HG02840 (cell line): ENCODE measurements around the gene PRR20E.
"Not testable (repeated sequence)": the region's sequence is repeated elsewhere in the genome, so short reads cannot be mapped to it uniquely, and the experiment has no call there.

Source experiments
- ATAC-seq: cut with Tn5 transposase; IDR thresholded peaks from one replicate; pipeline ENCODE4 v1.9.1; 2021; ENCODE audit warnings: mild to moderate bottlenecking, moderate library complexity, moderate number of reproducible peaks; ENCODE audit not compliant: unreplicated experiment, low FRiP score

PRR20E gene

GRCh38 chr13:57166897-57167296 lies at the start of gene PRR20E:
Gene PRR20E, plus strand, starts transcription at chr13:57167197. Its CDS starts 387 bp downstream, at chr13:57167584.
- not testable (repeated sequence) for ATAC-seq

GRCh38 chr13:57123681-57124080 lies 43.3 kb upstream of the PRR20E start:
- ATAC-seq: no peak

DNA sequence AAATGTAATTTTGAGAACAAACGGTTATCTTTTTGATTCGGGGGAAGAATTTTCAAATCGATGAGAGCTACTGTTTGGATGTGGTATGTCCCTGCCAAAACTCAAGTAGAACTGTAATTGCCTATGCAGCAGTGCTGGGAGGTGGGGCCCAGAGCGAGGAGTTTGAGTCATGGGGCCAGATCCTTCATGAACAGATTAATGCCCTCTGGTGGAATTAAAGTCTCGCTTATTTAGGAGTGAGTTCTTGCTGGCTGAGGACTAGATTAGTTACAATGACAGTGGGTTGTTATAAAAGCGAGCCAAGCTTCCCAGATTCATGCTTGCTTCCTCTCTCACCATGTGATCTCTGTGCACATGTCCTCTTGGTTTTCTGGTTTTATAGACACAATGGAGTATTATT lies 38.1 kb upstream of the PRR20E start:
- ATAC-seq: no peak

DNA sequence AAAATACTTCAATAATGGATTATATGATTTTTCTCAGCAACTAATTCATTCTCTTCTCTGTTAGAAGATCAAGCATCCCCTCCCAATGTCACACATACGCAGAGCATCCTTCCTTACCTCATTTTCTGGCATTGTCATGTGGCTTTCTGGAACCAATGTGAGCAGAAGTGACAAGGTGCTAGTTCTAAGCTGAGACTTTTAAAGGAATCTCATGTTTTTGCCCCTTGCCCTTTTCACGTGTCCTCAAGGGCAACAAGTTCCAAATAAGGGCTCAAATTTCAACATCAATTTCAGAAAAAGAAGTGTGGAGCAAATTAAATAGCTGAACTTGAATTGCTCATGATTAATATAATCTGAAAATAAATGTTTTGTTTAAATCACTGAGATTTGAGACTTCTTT lies 30.9 kb upstream of the PRR20E start:
- ATAC-seq: no peak

GRCh38 chr13:57137585-57137984 lies 29.4 kb upstream of the PRR20E start:
- ATAC-seq: no peak

DNA sequence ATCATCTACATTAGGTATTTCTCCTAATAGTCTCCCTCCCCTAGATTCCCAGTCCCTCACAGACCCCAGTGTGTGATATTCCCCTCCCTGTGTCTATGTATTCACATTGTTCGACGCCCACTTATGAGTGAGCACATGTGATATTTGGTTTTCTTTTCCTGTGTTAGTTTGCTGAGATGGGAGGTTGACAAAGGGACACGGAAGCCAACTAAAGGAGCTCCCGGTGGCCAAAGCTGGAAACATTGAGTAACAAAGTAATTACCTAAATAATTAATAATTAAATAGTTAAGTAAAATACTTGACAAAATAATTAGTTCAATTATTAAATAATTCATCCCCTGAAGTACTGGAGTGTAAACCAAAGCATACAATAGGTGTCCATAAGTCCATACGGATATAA lies 28.0 kb upstream of the PRR20E start:
- no peak for ATAC-seq

DNA sequence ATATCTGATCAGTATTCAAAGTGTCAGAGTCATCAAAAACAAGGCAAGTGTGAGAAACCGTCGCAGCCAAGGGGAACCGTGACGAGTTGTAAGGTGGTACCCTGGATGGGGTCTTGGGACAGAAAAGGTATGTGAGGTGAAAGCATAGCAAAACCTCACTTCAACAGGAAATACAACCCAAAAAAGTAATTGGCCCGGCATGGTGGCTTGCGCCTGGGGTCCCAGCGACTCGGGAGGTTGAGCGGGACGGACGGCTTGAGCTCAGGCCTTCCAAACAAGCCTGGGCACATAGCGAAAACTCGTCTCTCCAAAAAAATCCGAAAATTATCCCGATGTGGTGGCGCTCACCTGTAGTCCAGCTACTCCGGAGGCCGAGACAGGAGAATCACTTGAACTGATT lies 27.2 kb upstream of the PRR20E start:
- ATAC-seq: not testable (repeated sequence)

GRCh38 chr13:57140235-57140968 lies 26.6 kb upstream of the PRR20E start, which contains the start of gene PRR20A:
Gene PRR20A, plus strand, starts transcription at chr13:57140918. Its CDS starts 387 bp downstream, at chr13:57141305.
- ATAC-seq: not testable (repeated sequence)

- ATAC-seq: not testable (repeated sequence)
These were observed 19.8 kb upstream of the PRR20E start, which contains the start of gene PRR20B for GRCh38 chr13:57147188-57147587. Gene PRR20B, plus strand, starts transcription at chr13:57147488. Its CDS starts 387 bp downstream, at chr13:57147875.

- not testable (repeated sequence) for ATAC-seq
These were observed 18.9 kb upstream of the PRR20E start for GRCh38 chr13:57148106-57148505.

- ATAC-seq: not testable (repeated sequence)
These were observed 13.2 kb upstream of the PRR20E start, which contains the start of gene PRR20C for GRCh38 chr13:57153761-57154160. Gene PRR20C, plus strand, starts transcription at chr13:57154061. Its CDS starts 387 bp downstream, at chr13:57154448.

DNA sequence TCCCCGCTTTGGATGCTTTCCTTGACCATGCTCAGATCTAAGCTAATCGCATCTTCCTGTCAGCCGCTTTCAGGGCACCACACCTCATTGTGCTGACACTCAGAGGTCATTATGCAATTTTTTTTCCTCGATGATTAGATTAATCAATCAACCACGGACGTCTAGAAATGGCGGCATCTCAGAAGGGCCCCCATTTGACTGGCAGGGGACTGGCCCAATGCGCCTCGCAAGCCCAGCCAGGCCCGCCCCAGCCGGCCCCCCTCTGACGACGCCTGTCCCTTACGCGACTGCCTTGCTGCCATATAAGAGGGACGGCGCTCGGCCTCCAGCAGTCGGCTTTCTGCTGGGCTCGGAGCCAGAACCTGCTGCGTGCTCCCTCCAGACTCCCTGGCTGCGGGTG lies 6.7 kb upstream of the PRR20E start, which contains the start of gene PRR20D:
Gene PRR20D (plus strand): TSS at position 301 of the 400 bp plus-strand sequence. CDS start 387 bp downstream, outside the sequence.
- not testable (repeated sequence) for ATAC-seq

DNA sequence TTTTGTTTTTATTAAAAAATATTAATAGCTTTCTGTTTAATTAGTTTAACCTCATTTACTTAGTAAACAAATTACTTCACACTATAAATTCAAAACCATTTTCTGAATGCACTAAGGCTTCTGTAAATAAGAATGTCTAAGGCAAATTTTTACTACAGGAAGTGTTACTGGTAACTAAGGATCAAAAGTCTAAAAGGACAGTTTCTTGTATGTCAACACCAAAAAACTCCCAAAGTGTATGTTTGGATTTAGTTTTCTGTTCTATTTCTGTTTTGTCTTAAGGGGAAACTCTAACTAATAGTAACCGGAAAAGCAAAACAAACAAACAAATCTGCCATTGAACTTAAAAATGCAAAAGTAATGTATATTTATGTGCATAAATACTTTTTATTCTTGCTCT lies 24.7 kb downstream of the PRR20E start:
- ATAC-seq: no peak

DNA sequence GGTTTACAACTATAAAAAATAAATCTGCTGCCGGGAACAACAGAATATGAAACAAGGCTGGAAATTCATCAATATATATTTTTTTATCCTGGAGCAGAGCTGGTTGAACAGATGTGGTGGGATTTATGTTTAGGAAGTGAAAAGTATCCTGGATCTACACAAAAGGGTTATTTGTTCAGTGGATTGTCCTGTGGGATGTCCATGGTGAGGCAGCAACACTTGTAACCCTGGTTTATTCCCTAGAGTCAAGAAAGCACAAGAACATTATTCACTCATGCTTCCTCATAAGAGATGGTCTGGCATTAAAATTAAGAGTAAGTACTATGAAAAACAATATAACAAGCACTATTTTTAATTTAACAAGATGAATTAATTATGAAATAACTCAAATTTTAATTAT lies 46.0 kb downstream of the PRR20E start:
- no peak for ATAC-seq
